ENCODE results near the gene ITPA.

ITPA gene

GRCh38 chr20:3247638-3248037, 38.3 kb downstream of the ITPA start:
- DNase-seq: no peak

- DNase-seq: no peak
These were observed 39.1 kb downstream of the ITPA start for GRCh38 chr20:3248167-3248992.

GRCh38 chr20:3248993-3249347, 39.7 kb downstream of the ITPA start:
- no peak for DNase-seq

- no peak for DNase-seq
These were observed 40.8 kb downstream of the ITPA start for GRCh38 chr20:3250091-3250504.

DNA sequence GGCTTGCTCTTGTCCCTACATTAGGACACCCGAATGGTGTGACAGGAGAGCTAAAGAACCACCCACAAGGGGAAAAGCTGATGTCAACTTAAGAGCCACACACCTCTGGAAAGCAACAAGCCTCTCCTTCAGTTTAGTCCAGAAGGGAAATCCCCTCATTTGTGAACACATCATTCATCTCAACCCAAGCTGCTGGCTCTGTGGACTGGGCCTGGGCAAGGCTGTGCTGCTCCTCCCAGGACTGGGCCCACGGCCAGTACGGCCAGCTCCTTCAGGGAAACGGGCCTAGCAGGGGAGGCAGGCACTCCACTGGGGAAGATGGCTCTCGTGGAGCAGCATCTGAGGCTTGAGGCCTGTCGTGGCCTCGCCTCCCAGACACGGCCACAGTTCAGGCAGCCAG, 42.5 kb downstream of the ITPA start:
- no peak for DNase-seq

GRCh38 chr20:3255728-3256127, 46.4 kb downstream of the ITPA start:
- no peak for DNase-seq

DNA sequence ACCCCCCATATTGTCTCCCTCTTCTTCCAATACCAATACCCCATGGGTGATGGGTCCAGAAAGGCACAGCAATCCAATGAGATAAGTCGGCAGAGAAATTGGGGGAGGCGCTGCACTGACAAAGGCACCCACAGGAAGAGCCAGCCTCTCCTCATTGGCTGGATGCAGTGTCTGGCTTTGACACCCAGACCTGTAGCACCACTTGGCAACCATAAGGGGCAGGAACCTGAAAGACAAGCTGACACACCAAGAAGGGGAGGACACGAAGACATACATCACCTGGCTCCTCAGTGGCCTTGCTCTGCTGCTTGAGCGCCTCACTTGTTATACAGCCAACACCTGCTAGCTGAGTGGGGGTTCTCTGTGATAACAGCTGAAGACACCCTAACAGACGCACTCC, 49.1 kb downstream of the ITPA start:
- no peak for DNase-seq

DNA sequence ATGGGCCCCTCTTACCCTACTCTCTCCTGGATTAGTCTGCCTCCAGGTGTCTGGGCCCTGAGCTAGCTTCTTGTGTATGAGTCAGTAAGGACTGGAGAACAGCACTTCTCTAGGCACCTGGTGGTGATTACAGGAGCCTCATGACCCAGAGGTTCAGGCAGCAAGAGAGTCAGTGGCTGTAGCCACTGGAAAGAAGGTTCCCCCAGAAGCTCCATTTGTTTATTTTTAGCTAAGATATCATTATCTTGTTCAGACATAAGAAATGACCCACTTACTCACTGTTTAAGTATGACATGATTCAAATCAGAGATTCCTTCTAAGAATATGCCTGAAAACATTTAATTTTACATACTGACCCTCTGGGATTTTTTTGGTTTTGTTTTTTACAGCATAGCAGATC, 53.3 kb downstream of the ITPA start:
- no peak for DNase-seq

DNA sequence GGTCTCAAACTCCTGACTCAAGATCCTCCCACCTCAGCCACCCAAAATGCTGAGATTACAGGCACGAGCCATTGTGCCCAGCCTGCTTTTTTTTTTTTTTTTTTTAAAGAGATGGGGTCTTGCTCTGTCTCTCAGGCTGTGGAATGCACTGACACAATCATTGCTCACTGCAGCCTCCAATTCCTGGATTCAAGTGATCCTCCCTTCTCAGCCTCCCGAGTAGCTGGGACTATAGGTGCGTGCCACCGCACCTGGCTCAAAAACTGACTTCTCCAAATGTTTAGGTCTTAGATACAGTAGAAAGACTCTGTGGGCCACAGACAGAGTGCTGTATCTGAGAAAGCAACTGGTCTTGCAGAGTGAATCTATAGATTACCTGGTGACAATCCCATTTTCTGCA, 60.8 kb downstream of the ITPA start:
- no peak for DNase-seq

GRCh38 chr20:3273371-3273770, 64.1 kb downstream of the ITPA start:
- no peak for DNase-seq

Data from activated T-cell treated with anti-CD3 and anti-CD28 coated beads for 4 hours (primary cell).